ENCODE data around the gene SNX1.

Gene SNX1

DNA sequence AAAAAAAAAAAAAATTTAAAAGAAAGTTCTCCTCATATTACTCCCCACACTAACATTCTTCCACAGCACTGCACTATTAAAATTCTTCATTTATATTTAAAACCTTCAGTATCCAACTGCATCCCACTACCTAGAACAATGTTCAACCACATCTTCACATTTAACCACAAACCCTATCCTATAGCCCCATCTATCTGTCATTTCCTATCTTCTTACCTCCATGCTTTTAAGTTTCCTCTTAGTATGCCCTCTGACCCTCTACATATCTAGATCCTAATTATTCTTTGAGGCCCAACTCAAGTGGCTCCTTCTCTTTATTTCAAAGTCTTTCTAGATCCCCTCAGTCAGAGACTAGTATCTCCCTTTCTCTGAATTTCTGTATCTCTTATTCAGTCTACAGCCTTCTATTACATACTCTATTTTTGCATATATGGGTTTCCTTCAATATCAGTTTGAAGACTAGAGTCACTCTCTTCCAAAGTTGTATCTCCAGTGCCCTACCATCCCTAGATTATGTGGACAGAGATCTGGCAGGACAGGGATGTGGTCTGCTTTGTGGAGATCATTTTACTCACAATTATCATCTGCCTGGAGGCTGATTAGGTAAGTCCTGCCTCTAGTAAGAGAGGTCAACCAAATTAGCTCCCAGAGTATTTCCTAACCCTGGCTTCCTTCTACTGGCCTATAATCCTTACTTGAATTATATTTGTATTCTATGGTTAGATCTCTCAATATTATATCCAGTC lies 3.5 kb upstream of the SNX1 start:
- no peak overlapping the region for H3K27ac ChIP-seq
- no peak for DNase-seq
- in situ Hi-C loops (cut with HindIII; ENCODE audit: low pct_ligation_motif_present, low sequenced_read_pairs): no loop called here
- TF ChIP-seq, protein P1, sequence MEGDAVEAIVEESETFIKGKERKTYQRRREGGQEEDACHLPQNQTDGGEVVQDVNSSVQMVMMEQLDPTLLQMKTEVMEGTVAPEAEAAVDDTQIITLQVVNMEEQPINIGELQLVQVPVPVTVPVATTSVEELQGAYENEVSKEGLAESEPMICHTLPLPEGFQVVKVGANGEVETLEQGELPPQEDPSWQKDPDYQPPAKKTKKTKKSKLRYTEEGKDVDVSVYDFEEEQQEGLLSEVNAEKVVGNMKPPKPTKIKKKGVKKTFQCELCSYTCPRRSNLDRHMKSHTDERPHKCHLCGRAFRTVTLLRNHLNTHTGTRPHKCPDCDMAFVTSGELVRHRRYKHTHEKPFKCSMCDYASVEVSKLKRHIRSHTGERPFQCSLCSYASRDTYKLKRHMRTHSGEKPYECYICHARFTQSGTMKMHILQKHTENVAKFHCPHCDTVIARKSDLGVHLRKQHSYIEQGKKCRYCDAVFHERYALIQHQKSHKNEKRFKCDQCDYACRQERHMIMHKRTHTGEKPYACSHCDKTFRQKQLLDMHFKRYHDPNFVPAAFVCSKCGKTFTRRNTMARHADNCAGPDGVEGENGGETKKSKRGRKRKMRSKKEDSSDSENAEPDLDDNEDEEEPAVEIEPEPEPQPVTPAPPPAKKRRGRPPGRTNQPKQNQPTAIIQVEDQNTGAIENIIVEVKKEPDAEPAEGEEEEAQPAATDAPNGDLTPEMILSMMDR (IDR thresholded peaks at IDR 0.05; ENCODE audit: low read depth, low read length, missing control alignments): no peak
- no peaks in the 10 kb centered on the region for H3K27me3 ChIP-seq (replicated peaks)
- H3K36me3 ChIP-seq (replicated peaks): peaks cover 7% of the 10 kb centered on the region
- peak overlapping the region; percentile 94 for H3K4me3 ChIP-seq (ENCODE audit: low read depth, low read length)

DNA sequence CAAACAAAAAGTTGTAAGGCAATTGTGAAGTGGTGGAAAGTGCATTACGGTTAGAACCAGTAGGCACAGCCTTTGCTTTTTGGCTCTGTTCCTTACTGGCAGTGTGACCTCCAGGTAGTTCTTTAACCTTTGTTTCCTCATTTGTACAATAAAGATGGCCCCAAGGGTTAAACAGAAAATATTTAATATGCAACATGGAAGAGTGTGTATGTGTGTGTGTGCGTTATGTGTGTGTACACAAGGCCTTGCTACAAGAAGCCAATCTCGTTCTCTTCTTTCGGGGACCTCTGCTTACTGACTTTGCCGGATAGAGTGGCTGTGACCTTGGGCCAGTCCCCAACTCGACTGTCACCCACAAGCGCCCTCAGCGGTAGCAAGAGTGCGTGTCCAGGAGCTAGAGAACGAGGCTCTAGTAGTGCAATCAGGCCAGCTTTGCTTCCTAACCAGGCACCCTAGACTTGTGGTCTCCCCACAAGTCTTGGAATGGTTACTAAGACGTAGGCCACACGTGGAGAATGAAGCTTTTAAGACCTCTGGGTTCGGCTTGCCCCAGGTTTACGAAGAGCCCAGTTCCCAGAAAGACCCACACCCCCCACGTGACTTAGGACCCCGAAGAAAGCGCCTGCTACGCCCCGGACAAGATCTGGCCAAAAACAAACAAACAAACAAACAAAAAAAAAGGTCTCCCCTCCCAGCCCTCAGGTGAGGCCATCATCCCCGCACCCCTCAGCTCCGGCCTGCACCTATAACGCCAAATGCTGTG lies 2.7 kb upstream of the SNX1 start:
- TF ChIP-seq, protein P1 (IDR thresholded peaks at IDR 0.05; ENCODE audit: low read depth, low read length, missing control alignments): peak; percentile 25
- DNase-seq: peak; percentile 50

DNA sequence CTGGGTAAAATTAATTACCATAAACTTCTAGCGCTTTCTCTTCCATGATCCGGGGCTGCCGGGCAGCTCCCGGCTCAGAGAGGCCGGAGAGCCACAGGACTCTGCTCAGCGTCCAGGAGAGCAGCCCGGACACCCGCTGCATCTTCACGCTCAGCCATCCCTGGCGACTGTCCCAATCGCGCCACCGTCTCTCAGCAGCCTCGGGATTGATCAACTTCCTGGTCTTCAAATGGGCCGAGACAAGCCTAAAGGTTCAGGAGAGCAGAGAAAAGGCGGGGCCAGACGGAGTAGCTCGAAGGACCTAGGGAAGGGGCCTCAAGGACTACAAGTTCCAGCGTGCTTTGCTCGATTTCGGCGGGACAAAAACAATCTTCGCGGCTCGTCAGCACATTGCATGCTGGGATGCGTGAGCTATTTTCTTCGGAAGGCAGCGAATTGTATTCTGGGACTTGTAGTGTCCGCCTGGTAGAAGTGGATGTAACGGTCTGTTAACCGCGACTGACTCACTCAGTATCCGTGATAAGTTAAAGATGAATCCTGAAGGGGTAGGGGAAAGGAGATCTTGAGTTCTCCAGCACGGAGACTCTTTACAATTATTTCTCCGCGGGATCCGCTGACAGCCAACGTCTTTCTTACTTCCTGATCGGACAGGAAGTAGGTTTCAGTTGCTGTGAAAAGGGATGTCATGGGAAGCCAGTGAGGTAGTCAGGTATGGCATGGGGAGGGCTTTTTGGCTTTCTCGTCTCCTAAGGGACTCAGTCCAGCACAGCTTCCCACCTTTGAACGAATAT lies 2.0 kb upstream of the SNX1 start, which contains the start of gene CIAO2A:
CIAO2A (minus strand) TSS at position 212 of the 791 bp plus-strand sequence; CDS start at position 142, 70 bp downstream.
- H3K27me3 ChIP-seq (replicated peaks): no peaks in the 10 kb centered on the region
- H3K4me3 ChIP-seq (ENCODE audit: low read depth, low read length): peak within 1 kb of the TSS; percentile 94
- H3K27ac ChIP-seq: peak within 1 kb of the TSS; percentile 78
- DNase-seq: peak; percentile 99
- TF ChIP-seq, protein P1 (IDR thresholded peaks at IDR 0.05; ENCODE audit: low read depth, low read length, missing control alignments): no peak
- H3K36me3 ChIP-seq (replicated peaks): no peaks in the 10 kb centered on the region
- in situ Hi-C loops (cut with HindIII; ENCODE audit: low pct_ligation_motif_present, low sequenced_read_pairs): no loop called here

More for the DNA sequence above, 2.7 kb upstream of the SNX1 start:
- H3K4me3 ChIP-seq (ENCODE audit: low read depth, low read length): peak overlapping the region; percentile 94
- in situ Hi-C loops (cut with HindIII; ENCODE audit: low pct_ligation_motif_present, low sequenced_read_pairs): no loop called here
- H3K27ac ChIP-seq: peak overlapping the region; percentile 78
- H3K36me3 ChIP-seq (replicated peaks): peaks cover 3% of the 10 kb centered on the region
- H3K27me3 ChIP-seq (replicated peaks): no peaks in the 10 kb centered on the region

DNA sequence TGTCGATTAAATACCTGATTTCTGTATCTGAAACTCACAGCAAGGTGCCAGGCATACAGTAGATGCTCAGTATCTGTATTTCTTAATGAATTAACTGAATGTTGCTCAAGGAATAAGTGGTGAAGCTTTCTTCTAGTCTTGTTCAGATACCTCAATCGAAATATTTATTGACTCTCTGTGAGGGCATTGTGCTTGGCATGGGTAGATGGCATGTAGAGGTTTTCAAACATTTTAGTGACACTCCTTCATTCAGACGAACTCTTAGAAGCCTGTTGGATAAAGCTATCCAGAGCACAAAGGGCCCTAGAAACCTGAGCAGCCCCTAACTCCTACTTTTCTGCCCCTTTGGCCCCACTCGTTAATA lies 369 bp upstream of the SNX1 start:
- in situ Hi-C loops (cut with HindIII; ENCODE audit: low pct_ligation_motif_present, low sequenced_read_pairs): no loop called here
- Histone ChIP-seq H3K27me3 (replicated peaks) (no peaks in the 10 kb centered on the region), H3K4me3 (ENCODE audit: low read depth, low read length) (peak overlapping the region; percentile 79), H3K27ac (peak overlapping the region; percentile 9), H3K36me3 (replicated peaks) (no peaks in the 10 kb centered on the region)
- no peak for DNase-seq
- TF ChIP-seq, protein P1 (IDR thresholded peaks at IDR 0.05; ENCODE audit: low read depth, low read length, missing control alignments): no peak

DNA sequence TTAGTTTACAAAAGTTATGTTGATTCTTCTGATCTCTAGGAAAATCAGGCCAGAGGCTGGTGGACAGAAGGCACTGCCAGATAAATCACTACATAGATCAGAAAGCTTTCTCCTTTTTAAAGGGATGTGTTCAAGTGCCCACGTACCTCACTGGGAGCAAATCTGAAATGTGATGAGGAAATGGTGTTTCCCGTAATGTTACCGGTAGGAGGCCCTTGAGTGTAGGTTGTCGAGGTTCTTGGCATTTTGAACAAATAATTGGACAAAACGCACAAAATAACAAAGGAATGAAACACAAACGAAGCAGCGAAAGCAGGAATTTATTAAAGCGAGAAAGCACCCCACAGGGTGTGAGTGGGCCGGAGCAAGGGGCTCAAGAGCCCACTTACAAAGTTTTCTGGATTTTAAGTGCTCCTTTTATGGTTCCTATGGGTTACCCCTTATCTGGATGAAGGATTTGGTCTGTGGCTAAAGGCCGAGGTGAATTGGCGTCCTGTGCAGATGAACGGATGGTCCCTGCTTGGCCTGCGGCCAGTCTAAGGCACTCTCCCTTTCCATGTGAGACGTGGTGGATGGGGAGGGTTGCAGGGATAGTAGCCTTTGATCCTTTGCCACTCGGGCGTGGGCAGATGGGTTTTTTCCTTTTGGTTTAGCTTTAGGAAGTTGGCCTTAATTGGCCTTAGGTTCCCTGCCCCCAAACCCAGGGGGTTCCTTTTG lies 1.0 kb downstream of the SNX1 start:
- TF ChIP-seq, protein P1 (IDR thresholded peaks at IDR 0.05; ENCODE audit: low read depth, low read length, missing control alignments): peak; percentile 40
- in situ Hi-C loops (cut with HindIII; ENCODE audit: low pct_ligation_motif_present, low sequenced_read_pairs): no loop called here
- peak; percentile 16 for DNase-seq

More for the DNA sequence above, 1.0 kb downstream of the SNX1 start:
- Histone ChIP-seq H3K36me3 (replicated peaks) (no peaks in the 10 kb centered on the region), H3K27me3 (replicated peaks) (no peaks in the 10 kb centered on the region), H3K27ac (peak overlapping the region; percentile 7), H3K4me3 (ENCODE audit: low read depth, low read length) (peak overlapping the region; percentile 79)

Measured in brain microvascular endothelial cell (primary cell).